HS-5 (cell line): ENCODE data around the gene DBP.
"Not testable (repeated sequence)": the region's sequence is repeated elsewhere in the genome, so short reads cannot be mapped to it uniquely, and the experiment has no call there.

Source experiments
- DNase-seq: peaks from one replicate; pipeline ENCODE4 v3.0.0-alpha.2; 2012; ENCODE audit warnings: low read depth

Gene DBP

DNA sequence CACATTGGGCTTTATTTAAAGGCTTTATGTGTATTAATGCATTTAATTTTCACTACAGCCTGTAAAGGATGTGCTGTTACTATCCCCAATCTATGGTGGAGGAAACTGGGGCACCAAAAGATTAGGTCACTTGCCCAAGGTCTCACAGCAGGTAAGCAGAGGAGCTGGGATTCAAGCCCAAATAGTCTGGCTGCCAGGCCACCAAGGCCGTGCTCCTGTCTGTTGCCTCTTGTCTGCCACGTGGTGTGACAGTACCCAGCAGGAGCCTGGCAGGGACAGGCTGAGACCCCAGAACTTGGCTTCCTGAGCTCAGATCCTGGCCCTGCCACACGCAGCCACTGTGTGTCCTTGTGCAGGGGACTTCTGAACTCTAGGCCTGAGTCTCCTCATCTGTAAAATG is 31.2 kb upstream of the DBP start:
- no peak for DNase-seq

DNA sequence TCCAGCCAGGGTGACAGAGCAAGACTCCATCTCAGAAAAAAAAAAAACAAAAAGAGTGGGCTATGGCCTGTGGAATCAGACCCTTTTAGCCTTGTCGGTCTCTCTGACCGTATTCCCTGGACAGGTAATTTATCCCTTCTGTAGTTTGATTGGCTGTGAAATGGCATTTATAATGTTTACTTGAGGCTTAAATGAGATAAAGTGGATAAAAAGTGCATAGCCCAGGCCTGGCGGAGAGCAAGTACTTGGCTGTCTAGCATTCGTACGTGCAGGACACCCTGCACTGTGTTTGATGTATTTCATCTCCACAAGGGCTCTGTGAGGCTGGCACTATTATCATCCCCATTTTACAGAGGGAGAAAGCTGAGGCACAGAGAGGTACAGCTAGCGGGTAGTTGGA is 28.6 kb upstream of the DBP start:
- no peak for DNase-seq

GRCh38 chr19:48664476-48664875 is 27.3 kb upstream of the DBP start:
- DNase-seq: no peak

DNA sequence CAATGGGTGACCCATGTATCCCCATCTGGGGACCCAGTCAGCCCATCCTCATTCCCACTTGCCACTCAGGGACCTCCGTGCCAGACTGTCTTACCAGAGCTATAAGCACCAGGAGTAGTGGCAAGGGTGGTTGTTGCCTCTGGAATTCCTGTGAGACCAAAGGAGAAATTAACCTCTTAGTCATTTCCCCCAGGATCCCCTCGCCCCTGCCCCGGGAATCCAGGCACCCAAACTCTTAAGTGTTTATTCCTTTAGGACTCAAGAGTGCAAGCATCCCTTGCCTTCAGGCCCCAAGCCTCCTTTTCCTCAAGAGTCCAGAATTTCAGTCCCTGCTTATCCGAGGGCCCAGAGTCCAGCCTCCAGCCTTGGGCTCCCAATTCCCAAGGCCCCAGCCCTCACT is 26.5 kb upstream of the DBP start:
- no peak for DNase-seq

- no peak for DNase-seq
These were observed 24.5 kb upstream of the DBP start for GRCh38 chr19:48661711-48662090.

DNA sequence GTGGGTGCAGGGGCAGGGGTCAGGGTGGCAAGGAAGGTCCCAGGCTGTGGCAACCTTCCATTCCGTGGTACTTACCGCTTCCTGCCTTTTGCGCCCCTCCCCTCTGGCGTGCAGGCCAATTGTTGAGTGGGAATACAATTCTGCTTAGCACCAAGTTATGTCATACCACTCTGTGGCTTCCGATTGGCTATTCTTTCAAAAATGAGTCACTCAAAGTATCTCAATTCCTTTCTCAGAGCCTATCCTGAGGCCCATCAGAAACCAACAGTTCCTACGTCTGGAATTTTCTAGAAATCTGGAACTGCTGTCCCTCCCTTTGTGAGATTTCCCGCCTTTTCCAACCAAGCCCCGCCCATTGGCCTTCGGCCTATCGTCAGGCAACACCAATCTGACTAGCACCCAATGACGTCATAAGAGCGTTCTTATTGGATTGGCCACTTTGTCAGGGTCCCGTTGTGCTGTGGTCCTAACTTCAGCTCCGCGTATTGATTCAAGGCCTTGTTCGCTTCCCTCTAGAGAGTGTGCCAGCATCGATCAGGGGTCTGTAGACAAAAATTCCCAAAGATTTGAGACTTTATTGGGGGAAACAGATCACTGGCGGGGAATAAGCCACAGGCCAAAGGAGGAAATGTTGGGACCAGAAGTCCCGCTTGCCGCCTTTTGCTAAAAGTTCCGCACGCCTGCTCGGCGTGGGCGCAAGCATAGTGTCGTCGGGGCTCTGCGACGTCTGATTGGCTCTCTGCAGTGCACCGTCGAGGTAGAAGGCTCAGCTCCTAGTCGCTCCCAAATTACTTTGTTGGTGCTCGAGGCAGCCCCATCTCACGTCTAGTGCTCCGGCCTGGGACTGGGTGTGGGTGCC is 23.9 kb upstream of the DBP start:
- peak; percentile 91 for DNase-seq

GRCh38 chr19:48659768-48660167 is 22.6 kb upstream of the DBP start:
- DNase-seq: no peak

DNA sequence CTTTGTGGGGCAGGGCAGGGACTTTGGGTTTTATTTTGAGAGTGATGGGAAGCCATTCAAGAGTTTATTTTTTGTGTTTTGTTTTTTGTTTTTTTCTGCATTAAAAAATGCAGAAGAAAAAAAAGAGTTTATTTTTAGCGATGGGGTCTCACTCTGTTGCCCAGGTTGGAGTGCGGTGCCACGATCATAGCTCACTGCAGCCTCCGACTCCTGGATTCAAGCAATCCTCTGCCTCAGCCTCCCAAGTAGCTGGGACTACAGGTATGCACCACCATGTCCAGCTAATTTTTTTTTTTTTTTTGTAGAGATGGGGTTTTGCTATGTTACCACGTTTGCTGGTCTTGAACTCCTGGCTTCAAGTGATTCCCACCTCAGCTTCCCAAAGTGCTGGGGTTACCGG is 21.3 kb upstream of the DBP start:
- no peak for DNase-seq

GRCh38 chr19:48657828-48658227 is 20.6 kb upstream of the DBP start:
- DNase-seq: not testable (repeated sequence)

GRCh38 chr19:48656840-48657474 is 19.8 kb upstream of the DBP start:
- DNase-seq: peak; percentile 94

GRCh38 chr19:48654299-48655059 is 17.3 kb upstream of the DBP start:
- no peak for DNase-seq

GRCh38 chr19:48651683-48652048 is 14.5 kb upstream of the DBP start:
- no peak for DNase-seq

DNA sequence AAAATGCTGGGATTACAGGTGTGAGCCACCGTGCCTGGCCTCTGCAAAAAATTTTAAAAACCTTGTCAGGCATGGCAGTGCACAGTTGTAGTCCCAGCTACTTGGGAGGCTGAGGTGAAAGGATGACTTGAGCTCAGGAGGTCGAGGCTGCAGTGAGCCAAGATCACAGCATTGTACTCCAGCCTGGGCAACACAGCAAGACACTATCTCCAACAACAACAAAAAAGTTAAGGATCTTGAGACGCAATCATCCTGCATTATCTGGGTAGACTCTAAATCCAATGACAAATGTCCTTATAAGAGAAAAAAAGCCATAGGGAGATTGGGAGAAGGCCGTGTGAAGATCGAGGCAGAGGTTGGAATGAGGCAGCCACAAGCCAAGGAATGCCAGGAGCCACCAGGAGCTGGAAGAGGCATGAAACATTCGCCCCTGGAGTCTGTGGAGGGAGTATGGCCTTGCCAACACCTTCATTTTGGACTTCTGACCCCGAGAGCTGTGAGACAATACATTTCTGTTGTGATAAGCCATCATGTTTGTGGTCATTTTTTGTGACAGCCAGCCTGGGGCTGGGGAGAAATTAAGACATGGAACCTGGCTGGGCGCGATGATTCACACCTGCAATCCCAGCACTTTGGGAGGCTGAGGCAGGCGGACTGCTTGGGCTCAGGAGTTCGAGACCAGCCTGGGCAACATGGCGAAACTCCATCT is 13.9 kb upstream of the DBP start:
- no peak for DNase-seq

- no peak for DNase-seq
These were observed 11.0 kb upstream of the DBP start for GRCh38 chr19:48648134-48648533.

GRCh38 chr19:48646722-48647216 is 9.6 kb upstream of the DBP start:
- no peak for DNase-seq

- no peak for DNase-seq
These were observed 9.0 kb upstream of the DBP start, which contains the start of gene CA11 for GRCh38 chr19:48646001-48646721. CA11 (minus strand) TSS chr19:48646187; CDS start chr19:48645632, 555 bp downstream.

DNA sequence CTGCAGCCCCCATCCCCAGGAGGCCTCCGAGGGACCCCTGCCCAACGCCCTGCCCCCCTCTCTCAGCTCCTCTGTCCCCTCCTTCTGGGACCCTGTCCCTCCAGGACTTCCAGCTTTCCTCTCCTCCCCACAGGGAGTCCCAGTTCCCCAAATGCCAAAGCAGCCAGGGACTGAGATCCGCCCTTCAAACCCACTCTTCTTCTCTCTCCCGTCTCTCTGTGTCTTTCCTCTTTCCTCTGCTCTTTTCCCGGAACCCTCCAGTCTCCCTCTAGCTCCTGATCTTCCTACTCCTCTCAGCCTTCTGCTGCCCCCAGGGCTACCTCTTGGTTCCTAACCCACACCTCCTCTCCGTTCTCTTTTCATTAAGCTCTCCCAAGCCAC is 8.4 kb upstream of the DBP start:
- no peak for DNase-seq

DNA sequence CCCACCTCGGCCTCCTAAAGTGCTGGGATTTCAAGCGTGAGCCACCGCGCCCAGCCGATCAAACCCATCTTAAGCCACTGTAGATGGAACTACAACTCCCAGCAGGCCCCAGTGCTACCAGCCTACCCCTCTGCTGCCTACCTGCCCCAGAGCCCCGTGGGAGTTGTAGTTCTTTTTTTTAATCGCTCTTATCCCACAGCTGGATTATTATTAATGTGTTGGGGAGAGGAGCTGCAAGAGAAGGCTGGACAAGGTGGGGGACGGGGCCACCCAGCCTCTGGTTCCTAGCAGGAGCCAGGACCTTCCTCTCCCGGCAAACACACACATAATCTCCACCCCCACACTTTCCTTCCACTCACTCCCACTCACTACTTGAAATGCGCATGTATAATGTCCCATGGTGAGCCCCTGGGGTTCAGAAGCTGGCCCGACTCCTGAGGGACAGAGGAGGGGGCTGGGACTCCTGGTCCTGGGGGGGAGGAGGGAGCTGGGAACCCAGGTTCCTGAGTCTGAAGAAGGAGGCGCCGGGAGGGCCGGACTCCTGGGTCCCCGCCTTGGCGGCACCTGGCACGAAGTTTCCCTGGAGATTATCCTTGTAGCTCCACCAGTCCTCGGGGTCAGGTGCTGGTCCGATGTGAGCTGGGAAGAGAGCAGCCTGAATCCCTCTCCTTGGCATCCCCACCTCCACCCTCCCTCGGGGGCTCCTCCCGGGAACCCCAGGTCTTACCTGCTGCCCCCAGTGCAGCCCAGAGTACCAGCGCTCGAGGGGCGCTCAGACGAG is 7.8 kb upstream of the DBP start:
- DNase-seq: no peak

DNA sequence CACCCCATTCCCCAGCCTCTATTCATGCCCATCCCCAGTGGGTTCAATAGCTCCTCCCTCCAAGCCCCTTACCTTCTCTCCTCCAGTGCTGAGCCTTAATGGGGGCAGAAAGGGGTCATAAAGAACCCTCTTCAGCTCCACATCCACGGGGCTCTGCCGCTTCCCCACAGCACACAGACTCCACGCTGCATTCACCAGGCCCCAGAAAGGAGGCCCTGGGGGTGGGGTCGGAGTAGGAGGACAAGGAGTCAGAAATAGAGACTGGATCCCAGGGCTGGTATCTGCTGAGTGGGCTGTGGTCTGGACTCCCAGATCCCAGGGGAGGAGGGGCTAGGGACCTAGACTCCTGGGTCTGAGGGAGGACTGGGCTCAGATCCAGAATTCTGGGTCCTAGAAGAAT is 7.2 kb upstream of the DBP start:
- DNase-seq: no peak

GRCh38 chr19:48642862-48643261 is 5.7 kb upstream of the DBP start:
- DNase-seq: no peak

GRCh38 chr19:48641850-48642249 is 4.7 kb upstream of the DBP start:
- no peak for DNase-seq
